Esophagus muscularis mucosa (tissue), 4 donors: ENCODE measurements around the gene FEV.

Experiments
- EP300 ChIP-seq: sonication (generic); formaldehyde crosslinking; IDR thresholded peaks from one replicate; pipeline ENCODE4 v1.6.1; 2017; ENCODE audit warnings: antibody characterized with exemption
- POLR2A ChIP-seq: fragments of 450-650 bp; IDR thresholded peaks from one replicate; pipeline ENCODE4 v1.6.1; 2017; ENCODE audit warnings: antibody characterized with exemption, moderate library complexity, mild to moderate bottlenecking, low read depth
- POLR2AphosphoS5 ChIP-seq, 2 donors: sonication (generic); formaldehyde crosslinking; IDR thresholded peaks; one replicate each; pipeline ENCODE4 v1.6.1; 2017; ENCODE audit warnings: antibody characterized with exemption in 2 of 2
- TF ChIP-seq, protein P1 (sequence below), 3 experiments: fragments of 200-600 bp in 2 of 3; fragments of 450-650 bp in 1 of 3; sonication (generic) in 2 of 3; IDR thresholded peaks; one replicate each; pipeline ENCODE4 v1.5.1; 2017 to 2019; ENCODE audit warnings: antibody characterized with exemption in 3 of 3, mild to moderate bottlenecking in 2 of 3, moderate library complexity in 1 of 3

DNA sequence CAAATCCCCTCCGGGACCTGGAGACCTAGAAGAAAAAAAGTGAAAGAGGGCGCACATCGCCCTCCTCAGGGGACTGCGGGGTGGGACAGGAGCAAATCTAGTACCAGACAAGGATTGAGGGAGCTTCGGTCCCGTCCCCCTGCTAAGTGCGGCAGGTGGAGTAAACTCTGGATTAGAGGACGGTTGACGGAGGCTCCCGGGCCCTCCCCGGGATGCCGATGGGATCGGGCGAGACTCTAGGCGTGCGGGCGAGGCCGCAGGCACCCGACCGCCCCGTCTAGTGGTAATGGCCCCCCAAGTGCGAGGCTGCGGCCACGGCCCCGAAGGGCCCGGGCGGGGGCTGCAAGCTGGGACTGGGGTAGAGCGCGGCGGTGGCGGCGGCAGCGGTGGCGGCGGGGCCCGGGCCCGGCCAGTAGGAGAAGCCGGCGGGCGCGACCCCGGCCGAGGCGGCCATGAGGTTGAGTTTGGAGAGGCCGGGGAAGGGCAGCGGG, 3.5 kb downstream of the FEV start:
- TF ChIP-seq, protein P1, sequence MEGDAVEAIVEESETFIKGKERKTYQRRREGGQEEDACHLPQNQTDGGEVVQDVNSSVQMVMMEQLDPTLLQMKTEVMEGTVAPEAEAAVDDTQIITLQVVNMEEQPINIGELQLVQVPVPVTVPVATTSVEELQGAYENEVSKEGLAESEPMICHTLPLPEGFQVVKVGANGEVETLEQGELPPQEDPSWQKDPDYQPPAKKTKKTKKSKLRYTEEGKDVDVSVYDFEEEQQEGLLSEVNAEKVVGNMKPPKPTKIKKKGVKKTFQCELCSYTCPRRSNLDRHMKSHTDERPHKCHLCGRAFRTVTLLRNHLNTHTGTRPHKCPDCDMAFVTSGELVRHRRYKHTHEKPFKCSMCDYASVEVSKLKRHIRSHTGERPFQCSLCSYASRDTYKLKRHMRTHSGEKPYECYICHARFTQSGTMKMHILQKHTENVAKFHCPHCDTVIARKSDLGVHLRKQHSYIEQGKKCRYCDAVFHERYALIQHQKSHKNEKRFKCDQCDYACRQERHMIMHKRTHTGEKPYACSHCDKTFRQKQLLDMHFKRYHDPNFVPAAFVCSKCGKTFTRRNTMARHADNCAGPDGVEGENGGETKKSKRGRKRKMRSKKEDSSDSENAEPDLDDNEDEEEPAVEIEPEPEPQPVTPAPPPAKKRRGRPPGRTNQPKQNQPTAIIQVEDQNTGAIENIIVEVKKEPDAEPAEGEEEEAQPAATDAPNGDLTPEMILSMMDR (IDR thresholded peaks at IDR 0.05), result no peak
- TF ChIP-seq POLR2A (no peak), POLR2AphosphoS5 (IDR thresholded peaks at IDR 0.05) (no peak), EP300 (no peak)
